GM12891 (cell line): Measurements from ENCODE around the gene SEMA4G.

ENCODE experiments used
- PAX5 ChIP-seq: IDR thresholded peaks from 2 replicates; pipeline ENCODE4 v1.6.1; 2011; ENCODE audit warnings: low read length, moderate library complexity, mild to moderate bottlenecking; ENCODE audit not compliant: insufficient read depth, severe bottlenecking
- POLR2A ChIP-seq: IDR thresholded peaks from 2 replicates; pipeline ENCODE4 v1.6.1; 2011; ENCODE audit warnings: low read depth, low read length, control low read depth
- POLR2AphosphoS5 ChIP-seq: IDR thresholded peaks from 2 replicates; pipeline ENCODE4 v1.6.1; 2011; ENCODE audit warnings: low read depth, low read length, control low read depth
- POU2F2 ChIP-seq: IDR thresholded peaks from 2 replicates; pipeline ENCODE4 v1.6.1; 2011; ENCODE audit warnings: low read depth, mild to moderate bottlenecking, control low read depth, low read length, moderate library complexity
- SPI1 ChIP-seq: IDR thresholded peaks from 2 replicates; pipeline ENCODE4 v1.6.1; 2011; ENCODE audit warnings: low read depth, low read length, control low read depth
- TAF1 ChIP-seq: IDR thresholded peaks from 2 replicates; pipeline ENCODE4 v1.6.1; 2011; ENCODE audit warnings: low read depth, low read length, control low read depth

GRCh38 chr10:100981178-100981772, 12.0 kb downstream of the SEMA4G start:
- TF ChIP-seq POLR2A: no peak
- TF ChIP-seq TAF1: no peak
- no peak for TF ChIP-seq POLR2AphosphoS5
- TF ChIP-seq POU2F2: no peak
- no peak for TF ChIP-seq PAX5
- TF ChIP-seq SPI1: no peak
